Renal pelvis (tissue), 4 donors: ENCODE data around the gene SEPTIN12. TPM values are rescaled to one million over a fixed set of nuclear protein-coding genes. Genes with fewer than 3 reads are reported as not detected.
"Not testable (repeated sequence)": the region's sequence is repeated elsewhere in the genome, so short reads cannot be mapped to it uniquely, and the experiment has no call there.

Experiments used
- DNase-seq: peaks from one replicate; pipeline ENCODE4 v3.0.0-alpha.2; 2013
- polyA plus RNA-seq, 3 donors: library from polyadenylated mRNA; unstranded; fragments of 120-200 nt; gene quantifications; one replicate each; pipeline ENCODE4 v1.2.1, GENCODE V29; 2013; ENCODE audit not compliant: insufficient read length in 3 of 3

Gene SEPTIN12
- polyA plus RNA-seq, 3 donors: 12.0 TPM; not detected in 2

DNA sequence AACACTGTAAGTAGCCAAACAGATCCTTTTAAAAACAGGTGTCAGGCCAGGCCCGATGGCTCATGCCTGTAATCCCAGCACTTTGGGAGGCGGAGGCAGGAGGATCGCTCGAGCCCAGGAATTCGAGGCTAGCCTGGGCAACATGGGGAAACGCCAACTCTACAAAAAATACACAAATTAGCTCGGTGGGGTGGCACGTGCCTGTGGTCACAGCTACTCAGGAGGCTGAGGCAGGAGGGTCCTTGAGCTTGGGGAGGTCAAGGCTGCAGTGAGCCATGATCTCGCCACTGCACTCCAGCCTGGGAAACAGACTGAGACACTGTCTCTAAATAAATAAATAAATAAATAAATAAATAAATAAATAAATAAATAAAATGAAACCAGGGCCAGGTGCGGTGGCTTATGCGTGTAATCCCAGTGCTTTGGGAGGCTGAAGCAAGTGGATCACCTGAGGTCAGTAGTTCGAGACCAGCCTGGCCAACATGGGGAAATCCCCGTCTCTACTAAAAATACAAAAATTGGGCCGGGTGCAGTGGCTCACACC, 3.6 kb downstream of the SEPTIN12 start:
- not testable (repeated sequence) for DNase-seq

DNA sequence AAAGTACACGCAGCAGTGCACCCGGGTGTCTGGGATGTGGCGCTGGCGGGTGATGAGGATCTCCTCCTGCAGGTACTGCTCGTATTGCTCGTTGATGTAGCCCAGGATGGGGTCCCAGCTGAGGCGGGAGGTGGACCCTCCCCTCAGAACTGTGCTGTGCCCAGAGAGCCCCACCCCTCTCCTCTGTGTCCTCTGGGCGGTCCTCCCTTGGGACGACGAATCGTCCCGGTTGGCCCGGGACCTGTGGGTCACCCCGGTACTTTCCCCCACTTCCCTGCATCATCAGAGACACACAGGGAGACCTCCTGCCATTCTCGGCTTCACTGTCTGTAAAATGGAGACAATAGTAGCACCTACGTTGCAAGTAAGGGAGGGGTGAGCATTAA, 4.2 kb downstream of the SEPTIN12 start:
- no peak for DNase-seq

DNA sequence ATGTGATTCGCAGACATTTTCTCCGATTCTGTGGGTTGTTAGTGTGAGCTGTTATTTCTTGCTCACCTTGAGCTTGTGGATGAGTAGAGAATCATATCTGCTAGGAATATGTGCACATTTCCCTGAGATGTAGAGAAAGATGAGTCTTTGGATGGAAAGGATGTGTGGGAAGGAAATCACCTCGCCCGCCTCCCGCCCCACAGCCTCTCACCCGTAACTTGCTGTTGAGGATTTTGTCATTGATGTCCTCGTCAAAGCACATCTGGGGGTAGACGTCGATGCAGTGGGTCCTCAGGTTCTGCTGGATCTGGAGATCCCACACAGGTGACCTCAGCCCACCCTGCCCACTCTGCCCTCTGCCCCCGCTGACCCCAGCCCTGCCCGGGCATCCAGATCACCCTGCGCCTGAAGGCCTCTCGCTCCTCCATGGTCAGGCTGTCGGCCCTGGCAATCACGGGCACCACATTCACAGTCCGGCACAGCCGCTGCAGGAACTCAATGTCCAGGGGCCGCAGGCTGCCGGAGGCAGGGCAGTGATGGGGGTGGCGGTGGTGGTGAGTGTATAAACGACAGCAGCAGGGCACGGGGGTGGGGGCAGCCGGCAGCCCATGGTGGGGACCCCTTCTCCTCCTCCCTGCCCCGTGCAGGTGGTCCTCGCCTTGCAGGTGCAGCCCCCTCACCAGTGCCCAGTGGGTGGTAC, 4.7 kb downstream of the SEPTIN12 start:
- no peak for DNase-seq

DNA sequence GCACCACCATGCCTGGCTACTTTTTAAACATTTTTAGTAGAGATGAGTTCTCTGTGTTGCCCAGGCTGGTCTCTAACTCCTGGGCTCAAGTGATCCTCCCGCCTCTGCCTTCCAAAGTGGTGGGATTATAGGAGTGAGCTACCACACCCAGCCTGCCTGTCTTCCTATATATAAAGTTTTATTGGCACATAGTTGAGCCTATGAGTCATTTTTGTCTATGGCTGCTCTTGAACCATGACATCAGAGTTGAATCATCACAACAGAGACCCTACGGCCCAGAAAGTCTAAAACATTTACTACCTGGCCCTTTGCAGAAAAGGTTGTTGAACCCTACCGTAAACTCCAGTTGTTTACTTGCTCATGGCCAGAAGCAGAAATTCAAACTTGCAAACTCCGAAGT, 7.9 kb downstream of the SEPTIN12 start:
- no peak for DNase-seq

DNA sequence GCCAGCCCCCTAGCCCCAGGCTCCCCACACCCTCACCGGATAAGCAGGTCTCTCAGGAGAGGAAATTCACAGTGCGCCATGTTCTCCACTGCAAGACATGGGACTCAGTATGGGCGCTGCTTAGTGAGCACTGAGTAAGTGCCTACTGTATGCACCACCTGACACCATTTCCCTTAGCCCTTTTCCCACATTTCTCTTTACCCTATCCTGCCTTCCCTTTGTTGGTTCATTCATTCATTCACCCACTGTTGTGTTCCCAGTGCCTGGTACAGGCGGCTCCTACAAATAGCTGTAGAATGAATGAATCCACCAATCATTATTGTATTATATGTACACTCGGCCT, 10.1 kb downstream of the SEPTIN12 start:
- DNase-seq: no peak

DNA sequence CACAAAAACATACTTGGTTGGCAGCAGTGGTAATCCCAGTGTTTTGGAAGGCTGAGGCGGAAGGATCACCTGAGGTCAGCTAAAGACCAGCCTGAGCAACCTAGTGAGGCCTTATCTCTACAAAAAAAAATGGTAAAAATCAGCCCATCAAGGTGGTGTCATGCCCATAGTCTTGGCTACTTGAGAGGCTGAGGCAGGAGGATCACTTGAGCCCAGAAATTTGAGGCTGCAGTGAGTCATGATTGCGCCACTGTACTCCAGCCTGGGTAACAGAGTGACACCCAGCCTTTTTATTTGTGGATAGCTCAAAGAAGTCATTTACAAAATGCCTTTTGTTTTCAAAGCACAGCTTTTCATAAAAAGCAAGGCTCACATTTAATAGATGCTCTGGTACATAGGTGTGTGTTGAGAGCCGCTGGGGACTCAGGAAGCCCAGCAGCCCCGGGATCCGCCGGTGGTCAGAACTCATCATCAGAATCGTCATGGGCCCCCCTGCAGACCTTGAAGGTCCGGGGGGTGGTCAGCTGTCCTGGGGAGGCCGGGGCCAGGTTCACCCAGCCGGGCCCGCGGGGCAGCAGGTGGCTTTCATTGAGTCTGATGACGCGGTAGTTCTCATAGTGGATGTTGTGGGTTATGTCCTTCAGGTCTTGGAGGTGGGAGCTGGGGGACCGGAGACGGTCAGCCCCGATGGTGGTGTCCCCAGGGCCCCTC, 10.7 kb downstream of the SEPTIN12 start:
- DNase-seq: no peak

DNA sequence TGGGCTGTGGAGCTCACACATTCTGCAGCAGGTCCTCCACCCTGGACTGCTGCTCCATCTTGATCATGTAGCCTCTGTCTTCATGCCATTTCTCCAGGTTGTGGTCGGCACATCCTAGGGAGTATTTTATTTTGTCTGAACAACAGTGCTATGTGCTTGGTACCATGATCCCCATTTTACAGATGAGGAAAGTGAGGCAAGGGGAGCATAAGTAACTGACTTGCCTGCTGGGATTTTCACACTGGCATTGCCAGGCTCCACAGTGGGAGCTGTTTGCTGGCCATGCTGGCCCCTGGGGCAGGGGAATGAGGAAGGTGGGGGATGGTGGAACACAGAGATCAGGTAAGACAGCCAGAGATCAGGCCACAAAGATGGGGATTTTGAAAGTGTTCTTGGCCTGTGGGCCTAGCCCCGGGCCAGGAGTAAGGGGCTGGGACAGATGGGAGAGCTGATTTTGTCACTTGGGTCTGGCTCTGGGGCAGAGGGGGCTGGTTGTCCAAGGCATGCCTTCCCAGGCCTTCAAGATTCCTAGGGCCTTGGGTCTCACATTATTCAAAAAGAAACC, 11.9 kb downstream of the SEPTIN12 start:
- no peak for DNase-seq

DNA sequence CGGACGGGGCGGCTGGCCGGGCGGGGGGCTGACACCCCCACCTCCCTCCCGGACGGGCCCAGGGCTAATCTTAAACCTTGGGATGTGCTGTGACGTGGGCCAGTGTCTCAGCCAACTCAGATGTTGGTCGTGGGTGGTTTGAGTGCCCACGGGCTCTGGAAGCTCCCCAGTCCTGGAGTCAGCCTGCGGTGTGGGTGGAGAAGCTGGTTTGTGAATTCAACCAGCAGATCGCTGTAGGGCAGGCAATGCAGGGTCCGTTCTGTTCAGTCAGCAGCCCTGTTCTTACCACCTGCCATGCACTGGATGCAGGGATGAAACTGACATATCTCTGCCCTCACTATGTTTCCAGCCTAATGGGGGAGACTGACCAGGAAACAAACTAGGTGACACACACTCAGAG, 13.1 kb downstream of the SEPTIN12 start:
- no peak for DNase-seq

DNA sequence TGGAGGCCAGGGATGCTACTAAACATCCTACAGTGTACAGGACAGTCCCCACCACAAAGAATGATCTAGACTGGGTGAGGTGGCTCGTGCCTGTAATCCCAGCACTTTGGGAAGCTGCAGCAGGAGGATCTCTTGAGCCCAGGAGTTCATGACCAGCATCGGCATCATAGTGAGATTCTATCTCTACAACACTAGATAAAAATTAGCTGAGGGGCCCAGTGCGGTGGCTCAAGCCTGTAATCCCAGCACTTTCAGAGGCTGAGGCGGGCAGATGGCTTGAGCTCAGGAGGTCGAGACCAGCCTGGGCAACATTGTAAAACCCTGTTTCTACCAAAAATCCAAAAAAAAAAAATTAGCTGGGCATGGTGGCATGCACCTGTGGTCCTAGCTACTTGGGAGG, 15.8 kb downstream of the SEPTIN12 start:
- no peak for DNase-seq

DNA sequence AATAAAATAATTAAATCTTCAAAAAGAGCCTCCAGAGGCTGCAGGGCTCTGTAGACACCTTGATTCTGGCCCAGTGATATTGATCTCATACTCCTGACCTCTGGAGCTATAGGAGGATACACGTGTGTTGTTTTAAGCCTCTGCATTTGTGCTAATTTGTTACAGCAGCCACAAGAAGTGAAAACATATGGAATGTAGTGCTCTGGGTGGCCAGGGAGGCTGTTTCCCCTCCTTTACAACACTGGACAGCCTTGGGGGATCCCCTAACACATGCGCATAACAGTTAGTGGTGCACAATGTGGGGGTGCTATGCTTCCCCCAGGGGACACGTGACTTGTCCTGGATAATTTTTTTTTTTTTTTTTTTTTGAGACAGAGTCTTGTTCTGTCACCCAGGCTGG, 16.5 kb downstream of the SEPTIN12 start:
- no peak for DNase-seq

DNA sequence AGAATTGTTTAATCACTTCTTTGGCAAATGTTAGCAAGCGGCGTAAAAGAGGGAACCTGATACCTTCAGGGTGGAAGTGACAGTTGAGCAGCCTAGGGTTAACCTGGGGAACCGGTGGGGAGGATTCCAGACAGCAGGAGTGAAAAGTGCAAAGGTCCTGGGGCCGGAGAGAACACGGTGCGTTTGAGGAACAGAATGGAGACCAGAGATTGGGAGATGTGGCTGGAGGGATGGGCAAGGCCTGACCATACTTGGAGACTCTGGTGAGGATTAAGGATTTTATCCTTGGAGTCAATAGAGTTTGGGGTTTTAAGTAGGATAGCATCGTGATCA, 18.9 kb downstream of the SEPTIN12 start:
- no peak for DNase-seq

DNA sequence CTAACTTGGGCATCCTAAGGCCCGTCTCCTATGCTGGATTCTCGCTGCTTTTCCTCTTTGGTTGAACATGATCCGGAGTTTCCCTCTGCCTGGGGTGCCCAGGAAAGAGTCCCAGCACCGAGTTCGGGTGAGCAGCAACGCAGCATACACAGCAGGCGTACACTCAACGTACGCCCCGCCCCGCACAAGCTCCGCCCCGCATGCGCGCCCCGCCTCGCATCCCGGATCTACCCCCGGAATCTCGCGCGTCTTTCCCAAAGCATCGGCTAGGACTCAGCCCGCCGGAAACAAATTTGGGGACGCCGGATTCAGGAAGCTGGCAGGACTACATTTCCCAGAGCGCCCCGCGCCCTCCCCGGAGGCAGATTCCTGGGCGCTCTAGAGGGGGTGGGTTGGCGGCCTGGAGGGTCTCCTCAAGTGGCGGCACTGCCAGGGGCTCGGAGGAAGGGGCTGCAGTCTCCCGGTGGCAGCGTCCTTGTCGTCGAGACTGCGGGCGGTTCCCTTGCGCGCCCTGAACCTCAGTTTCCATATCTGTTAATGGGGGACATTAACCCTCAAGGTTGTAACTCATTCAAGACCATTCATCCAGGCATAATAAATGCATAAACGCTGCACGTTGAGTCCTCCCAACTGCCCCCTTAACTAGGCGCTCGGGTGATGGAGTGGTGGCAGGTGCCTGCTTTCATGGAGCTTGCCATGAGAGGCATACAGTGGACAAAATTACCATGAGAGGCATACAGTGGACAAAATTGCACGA, 19.4 kb downstream of the SEPTIN12 start:
- DNase-seq: peak; percentile 97

DNA sequence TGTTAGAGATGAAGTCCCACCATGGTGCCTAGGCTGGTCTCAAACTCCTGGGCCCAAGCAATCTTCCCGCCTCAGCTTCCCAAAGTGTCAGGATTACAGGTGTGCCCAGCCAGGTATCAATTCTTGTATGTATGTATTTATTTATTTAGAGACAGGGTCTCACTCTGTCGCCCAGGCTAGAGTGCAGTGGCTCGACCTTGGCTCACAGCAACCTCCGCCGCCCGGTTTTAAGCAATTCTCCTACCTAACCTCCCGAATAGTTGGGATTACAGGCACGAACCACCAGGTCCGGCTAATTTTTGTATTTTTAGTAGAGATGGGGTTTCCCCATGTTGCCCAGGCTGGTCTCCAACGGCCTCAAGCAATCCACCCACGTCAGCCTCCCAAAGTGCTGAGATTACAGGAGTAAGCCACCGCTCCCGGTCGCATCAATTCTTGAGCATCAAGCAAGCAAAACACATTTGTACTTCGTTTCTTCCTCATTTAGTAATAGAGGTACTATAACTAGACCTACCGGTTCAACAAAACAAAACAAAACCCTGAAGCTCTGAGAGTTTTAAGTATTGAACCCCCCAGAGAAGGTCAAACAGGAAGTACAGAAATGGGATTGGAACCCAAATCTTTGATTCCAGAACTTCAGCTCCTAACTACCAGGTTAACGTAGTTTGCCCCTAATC, 20.1 kb downstream of the SEPTIN12 start:
- DNase-seq: no peak

DNA sequence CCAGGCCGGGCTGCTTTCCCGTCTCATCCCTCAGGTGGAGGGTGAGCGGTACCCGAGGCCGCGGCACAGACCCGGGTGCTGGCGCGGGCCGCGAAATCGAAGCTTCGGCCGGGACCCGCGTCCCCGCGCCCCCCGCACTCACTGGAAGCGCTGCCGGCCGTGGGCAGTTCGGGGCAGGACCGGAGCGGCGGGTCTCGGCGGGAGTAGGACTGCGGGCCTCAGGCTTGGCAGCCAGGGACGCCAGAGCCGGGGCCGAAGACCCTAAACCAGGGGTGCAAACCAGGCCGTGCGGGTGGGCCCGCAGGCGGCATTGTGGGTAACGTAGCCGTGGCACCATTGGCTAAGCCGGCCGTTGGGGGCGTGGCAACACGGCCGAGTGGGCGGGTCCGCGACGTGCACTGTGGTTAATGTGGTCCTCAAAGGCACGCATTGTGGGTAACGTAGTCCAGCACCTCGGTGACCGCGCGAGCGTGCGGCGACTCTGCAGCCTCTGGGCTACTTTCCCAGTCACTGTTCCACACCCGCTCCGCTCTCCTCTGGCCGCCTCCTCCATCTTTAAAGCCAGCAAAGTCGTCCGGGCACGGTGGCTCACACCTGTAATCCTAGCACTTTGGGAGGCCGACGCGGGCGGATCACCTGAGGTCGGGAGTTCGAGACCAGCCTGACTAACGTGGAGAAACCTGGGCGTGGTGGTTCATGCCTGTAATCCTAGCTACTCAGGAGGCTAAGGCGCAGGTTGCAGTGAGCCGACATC, 21.1 kb downstream of the SEPTIN12 start, which contains the start of gene ZNF500:
TSS of gene ZNF500 (minus strand) at position 288 of the 754 bp plus-strand sequence. CDS start 1,184 bp downstream, outside the sequence.
- DNase-seq: peak; percentile 96

DNA sequence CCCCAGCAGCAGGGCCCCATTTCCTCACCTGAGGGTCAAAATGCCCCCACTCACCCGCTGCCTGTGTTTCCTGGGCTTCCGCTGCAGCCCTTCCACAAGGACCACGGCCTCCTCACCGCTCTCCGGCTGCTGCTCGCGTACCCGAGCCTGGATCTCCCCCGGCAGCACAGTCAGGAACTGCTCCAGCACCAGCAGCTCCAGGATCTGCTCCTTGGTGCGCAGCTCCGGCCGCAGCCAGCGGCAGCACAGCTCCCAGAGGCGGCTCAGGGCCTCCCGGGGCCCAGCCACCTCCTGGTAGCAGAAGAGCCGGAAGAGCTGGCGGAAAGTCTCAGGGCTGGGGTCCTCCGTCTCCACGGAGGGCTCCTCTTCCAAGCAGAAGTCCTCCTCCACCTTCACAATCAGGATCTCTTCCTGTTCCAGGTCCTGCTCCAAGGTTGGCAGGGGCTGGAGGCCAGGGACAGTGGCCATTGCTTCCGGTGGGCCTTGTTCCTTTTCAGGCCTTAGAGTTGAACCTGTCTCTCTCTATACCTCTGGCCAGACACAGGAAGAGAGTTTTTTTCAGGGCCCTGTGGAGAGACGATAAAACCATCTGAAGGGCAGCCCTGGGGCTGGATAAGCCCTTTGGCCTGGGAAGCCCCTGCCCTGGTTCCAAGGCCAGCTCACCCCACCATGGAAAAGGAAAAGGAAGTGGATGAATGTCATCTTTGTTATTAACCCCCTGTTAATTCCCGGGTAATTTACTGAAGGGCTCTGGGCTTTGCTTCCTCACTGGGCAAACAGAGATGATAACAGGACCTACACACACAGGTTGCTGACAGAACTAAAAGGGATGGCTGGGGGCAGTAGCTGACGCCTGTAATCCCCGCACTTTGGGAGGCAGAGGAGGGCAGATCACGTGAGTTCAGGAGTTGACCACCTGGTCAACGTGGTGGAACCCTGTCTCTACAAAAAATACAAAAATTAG, 22.4 kb downstream of the SEPTIN12 start:
- DNase-seq: no peak

DNA sequence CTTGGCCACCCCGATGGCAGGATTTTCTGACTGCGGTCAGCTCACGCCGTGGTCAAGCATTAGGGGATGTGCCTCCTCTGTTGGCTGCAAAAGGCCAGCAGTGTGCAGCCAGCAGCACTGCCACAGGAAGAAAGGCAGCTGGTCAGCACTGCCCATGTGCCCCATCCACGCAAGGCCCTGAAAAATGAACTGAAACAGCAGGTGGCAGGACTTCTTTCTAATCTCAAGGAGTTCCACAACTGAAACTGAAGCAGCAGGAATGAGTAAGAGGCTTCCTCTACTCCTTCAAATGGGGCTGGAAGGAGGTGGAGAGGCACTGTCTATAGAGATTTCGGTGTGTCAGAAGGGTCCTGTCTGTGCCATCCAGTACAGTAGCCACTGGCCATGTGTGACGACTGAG, 24.4 kb downstream of the SEPTIN12 start:
- DNase-seq: no peak

DNA sequence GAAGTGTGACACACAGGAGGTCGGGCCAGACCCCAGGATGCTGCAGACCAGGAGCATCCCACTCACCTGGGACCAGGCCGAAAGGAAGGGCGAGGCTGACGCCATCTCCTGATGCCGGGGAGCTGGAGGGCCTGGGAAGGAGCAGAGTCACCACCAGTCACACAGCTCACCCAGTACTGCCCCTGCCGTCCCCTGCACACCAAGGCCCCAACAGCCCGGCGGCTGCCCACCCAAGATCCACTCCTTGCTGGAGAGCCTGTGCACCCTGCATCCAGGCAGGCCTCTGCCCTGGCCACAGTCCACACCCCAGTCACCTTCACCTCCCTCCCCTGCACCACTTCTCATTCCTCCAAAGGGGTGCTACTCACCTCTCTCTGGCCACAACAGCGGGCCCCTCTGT, 25.9 kb downstream of the SEPTIN12 start:
- no peak for DNase-seq

DNA sequence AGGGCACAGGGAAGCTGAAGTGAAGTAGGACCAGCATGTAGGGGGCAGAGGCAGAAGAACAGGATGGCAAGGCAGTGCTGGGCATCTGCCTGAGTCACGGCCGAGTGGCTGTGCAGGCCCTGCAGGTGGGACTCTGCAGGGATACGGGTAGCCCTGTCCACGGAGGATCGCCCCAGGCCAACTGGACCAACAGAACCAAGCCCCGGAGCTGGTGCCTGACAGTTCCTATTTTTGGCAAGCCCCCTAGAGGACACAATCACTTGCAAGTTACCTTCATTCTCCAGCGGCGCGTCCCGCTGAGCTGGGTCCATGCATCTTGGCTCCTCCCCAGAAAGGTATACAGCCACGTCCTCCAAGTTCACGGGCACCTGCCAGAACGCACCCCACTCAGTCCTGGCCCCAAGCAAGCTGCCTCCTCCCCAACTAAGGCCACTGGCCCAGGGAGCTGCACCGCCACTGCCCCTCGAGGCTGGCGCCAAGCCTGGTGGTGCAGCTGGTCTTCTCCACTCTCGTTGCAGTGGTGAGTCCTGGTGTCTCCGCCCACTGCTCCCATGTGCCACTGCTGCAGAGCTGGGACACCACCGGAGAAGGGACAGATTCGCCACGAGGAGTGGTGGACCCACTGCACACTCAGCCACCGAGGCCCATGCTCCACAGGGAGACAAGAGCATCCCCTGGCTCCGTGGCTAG, 27.8 kb downstream of the SEPTIN12 start:
- DNase-seq: no peak

DNA sequence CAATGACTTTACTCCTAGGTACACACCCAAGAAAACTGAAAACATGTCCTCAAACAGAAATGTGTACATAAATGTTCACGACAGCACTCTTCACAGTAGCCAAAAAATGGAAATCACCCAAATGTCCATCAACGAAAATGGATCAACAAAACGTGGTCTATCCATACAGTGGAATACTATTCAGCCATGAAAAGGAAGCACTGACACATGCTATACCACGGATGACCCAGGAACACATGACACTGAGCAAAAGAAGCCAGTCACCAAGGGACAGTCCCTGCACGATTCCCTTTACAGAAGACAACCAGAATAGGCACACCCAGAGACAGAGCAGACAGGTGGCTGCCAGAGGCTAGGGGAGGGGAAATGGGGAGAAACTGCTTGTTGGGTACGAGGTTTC, 32.5 kb downstream of the SEPTIN12 start:
- no peak for DNase-seq
